H4 (cell line): ENCODE results near the gene CCNJL. TPM values are rescaled to one million over a fixed set of nuclear protein-coding genes. Genes with fewer than 3 reads are reported as not detected.

ENCODE experiments used
- DNase-seq: peaks from one replicate; pipeline ENCODE4 v3.0.0-alpha.2; 2015; ENCODE audit warnings: low spot score
- total RNA-seq: library from RNA; depleted of rRNA; stranded (reverse); fragments of >200 nt; shearing (Covaris generic); gene quantifications from 2 replicates; pipeline ENCODE4 v1.2.3, GENCODE V29; 2014

CCNJL gene
- total RNA-seq, 1 experiment from 2014 or later = 7.4 TPM

DNA sequence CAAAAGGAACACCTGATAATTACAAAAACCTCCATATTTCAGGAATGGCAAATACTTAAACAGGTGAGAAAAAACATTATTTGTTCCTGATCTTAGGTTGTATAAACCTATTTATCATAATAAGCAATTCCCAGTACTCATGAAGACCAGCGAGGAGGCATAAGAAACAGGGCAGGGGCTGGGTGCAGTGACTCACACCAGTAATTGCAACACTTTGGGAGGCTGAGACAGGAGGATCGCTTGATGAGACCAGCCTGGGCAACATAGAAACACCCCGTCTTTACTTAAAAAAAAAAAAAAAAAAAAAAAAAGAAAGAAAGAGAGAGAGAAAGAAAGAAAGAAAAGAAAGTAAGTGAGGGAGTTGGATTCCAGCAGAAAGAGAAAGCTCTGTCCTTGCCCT, 21.6 kb downstream of the CCNJL start:
- no peak for DNase-seq

DNA sequence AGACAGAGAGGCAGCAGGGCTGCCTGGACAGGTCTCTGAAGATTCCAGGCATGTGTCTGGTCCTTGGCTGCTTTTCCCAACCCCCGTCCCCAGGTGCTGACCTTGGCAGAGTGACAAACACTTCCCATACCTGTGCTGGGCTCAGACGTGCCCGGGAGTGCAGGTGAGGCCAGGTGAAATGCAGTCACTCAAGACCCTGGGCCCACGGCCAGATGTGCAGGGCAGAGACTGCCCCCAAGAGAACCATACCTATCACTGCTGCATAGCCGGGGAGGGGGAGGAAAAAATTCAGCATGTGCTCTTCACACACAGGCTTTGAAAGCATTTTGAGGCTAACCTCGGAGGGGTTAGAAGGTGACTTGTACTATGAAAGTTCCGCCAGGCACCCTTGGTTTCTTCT, 22.6 kb downstream of the CCNJL start:
- no peak for DNase-seq

GRCh38 chr5:160289356-160289651, 23.1 kb downstream of the CCNJL start:
- DNase-seq = no peak

- peak; percentile 29 for DNase-seq
These were observed 24.8 kb downstream of the CCNJL start for GRCh38 chr5:160287378-160288051.

GRCh38 chr5:160286947-160287346, 25.4 kb downstream of the CCNJL start:
- no peak for DNase-seq

- DNase-seq = no peak
These were observed 27.0 kb downstream of the CCNJL start for GRCh38 chr5:160285316-160285715.

DNA sequence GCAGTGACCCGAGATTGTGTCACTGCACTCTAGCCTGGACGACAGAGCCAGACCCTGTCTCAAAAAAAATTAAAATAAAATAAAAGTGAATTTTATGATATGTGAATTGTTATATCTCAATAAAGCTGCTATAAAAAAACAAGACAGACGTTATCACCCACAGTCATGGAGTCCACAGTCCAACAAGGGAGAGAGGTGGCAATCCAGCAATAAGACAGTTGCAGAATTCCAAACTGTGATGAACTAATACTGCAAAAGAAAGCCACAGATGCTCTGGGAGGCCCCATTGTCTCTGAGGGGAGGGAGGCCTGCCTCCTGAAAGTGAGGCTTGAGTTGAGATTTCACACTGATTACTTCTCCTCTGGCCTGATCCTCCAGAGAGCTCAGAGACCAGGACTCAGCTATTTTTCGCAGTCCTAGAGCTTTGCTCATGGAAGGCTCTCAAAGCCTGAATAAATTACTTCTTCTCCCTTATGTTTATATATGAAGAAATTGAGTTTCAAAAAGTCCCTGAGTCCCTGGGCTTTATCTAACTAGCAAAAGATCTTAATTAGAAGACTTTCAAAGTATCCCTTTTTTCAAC, 28.0 kb downstream of the CCNJL start:
- DNase-seq = no peak

GRCh38 chr5:160281275-160281674, 31.1 kb downstream of the CCNJL start:
- DNase-seq = no peak

GRCh38 chr5:160280384-160281095, 31.8 kb downstream of the CCNJL start:
- DNase-seq = no peak

- DNase-seq = no peak
These were observed 34.0 kb downstream of the CCNJL start for GRCh38 chr5:160278343-160278742.

DNA sequence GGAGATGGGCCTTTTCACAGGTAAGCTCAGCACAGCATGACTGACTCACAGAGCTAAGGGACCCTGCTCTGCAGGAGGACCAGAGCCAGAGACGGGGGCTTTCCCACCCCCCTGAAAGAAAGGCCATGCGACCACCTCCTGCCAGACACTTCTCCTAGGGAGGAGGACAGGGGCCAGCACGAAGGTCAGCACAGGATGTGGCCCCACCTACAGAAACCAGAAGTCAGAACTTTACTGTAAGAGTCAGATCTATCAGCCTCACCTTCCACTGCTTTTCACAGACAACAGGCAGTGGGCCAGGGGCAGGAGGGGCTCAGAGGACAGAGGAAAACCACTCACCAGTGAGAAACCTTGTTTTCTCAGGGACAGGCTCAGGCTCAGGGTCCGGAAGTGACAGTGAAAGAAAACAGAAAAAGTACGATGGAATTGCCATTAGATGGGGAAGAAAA, 37.9 kb downstream of the CCNJL start:
- no peak for DNase-seq

GRCh38 chr5:160272889-160273288, 39.5 kb downstream of the CCNJL start:
- DNase-seq = no peak

DNA sequence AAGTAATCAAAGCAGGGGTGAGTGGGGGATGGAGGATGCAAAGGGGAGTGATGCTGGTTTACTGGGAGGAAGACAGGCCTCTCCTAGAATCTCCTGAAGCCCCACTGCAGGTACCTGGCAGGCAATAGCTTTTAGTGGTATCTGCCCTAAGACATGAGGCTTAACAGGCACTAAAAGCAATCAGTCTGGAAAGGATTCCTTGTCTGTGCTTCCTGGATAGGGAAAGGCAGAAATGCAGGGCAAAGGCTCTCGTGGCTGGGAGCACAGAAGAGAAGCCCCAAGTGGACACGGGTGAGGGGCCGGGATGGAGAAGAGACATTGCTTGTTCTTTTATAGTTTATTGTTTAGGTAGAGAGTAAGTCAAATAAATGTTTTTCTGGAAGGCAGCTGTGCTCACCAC, 40.1 kb downstream of the CCNJL start:
- DNase-seq = no peak

- no peak for DNase-seq
These were observed 40.5 kb downstream of the CCNJL start for GRCh38 chr5:160271836-160272235.

- no peak for DNase-seq
These were observed 41.0 kb downstream of the CCNJL start for GRCh38 chr5:160271396-160271795.

DNA sequence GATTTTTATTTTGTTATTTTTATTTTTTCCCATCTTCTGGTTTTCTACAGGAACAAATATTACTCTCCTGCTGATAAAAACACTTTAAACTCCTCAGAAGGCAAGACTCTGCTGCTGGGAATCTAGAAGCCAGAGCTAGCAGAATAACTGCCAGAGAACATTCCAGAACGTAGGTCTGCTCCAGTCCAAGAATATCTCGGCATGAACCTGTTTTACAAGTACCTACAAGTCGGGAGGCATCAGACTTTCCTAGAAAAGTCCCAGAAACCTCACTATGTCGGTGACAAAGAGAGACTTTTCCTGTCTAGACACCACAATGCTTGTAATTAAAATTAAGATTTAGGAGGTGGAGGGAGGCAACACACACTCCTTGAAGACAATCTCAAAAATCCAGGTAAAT, 41.7 kb downstream of the CCNJL start:
- no peak for DNase-seq

GRCh38 chr5:160269017-160269416, 43.3 kb downstream of the CCNJL start:
- DNase-seq = peak; percentile 86

DNA sequence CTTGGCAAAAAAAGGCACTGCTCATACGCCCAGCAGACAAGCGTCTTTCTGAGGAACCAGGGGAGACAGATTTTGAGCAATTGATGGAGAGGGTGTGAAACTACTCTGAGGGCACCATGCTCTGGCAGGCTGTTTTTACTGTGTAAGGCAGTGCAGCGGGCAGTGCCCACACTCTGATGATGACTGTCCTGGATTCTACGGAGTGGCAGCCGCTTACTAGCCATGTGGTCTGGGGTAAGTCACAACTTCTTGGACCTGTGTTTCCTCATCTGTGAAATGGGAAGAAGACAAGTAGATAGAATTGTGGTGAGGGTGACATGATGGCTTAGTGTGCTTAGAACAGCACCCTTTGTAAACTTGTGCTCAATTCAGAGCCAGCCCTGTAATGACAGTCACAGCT, 44.2 kb downstream of the CCNJL start:
- no peak for DNase-seq

GRCh38 chr5:160266752-160267345, 45.5 kb downstream of the CCNJL start:
- no peak for DNase-seq

GRCh38 chr5:160266044-160266443, 46.3 kb downstream of the CCNJL start:
- no peak for DNase-seq

DNA sequence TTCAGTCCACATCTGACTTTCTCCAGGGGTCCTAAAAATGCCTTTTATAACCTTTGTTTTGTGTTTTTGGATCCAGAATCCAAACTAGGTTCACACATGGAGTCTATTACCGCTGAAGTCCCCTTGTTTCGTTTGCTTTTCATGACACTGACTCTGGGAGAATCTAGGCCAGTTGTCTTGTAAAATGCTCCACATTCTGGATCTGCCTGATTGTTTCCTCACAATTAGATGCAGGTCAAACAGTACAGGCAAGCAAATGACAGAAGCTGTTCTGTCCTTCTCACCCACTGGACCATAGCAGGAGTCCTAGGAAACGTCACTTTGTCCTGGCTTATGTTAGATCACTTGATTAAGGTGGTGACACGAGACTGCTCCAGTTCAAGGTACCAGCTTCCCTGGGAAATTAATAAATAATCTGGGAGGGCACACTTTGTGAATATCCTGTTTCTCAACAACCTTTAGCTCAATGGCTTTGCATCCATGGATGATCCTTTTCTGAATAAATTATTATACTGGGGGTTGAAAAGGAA, 49.0 kb downstream of the CCNJL start:
- no peak for DNase-seq

DNA sequence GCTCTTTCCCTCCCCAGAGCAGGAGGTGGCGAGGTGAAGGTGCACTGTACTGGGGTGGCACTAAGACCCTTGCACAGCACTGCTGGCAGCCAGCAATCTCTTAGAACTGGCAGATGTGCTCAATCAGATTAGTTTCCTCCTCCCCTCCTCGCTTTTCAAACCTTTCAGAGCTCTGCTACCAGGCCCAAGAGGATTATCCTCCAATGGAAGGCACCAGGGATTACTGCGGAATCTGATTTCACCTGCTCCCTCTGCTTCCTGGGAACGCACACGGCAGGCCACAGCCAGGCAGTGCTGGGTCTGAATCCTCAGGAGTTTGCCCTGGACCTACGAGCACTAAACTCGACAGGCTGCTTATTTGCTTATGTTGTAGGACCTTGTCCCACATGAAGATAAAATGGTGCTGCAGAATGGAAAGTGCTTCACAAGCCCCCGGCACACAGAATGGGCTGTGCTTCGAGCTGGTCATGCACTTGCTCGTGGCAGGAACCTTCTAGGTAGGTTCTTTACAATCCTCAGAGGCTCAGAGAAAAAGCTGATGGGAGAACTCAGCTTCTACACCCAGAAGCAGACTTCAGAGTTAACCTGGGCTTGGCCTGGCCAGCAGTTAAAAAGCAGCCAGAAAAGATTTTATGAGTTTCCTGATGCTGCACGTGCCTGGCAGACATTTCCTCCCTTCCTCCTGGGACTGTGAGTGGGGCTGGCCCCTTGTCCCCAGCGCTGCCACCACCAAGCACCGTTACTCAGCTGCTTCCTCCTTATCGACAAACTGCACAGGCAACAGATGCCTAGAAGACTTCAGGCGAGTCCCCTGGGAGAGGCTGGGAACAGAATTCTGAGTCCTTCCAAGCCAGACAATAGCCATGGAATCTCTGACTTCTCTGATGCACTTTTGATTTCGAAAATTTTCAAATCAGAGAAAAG, 50.0 kb downstream of the CCNJL start:
- no peak for DNase-seq
